GM23338 (cell line): ENCODE data around the gene CYTL1. TPM values are rescaled to one million over a fixed set of nuclear protein-coding genes. Genes with fewer than 3 reads are reported as not detected.
A peak's percentile ranks its signal among the peaks of the same experiment; 100 is the strongest.

ENCODE experiments used
- ATAC-seq: fragments of 200-7000 bp; cut with Tn5 transposase; 3 replicates; pipeline ENCODE4 v1.9.1; 2020
- DNase-seq: peaks from one replicate; pipeline ENCODE4 v3.0.0-alpha.2; 2015; ENCODE audit warnings: low spot score
- H2AFZ ChIP-seq: fragments of 200-600 bp; sonication (generic); 2 replicates; pipeline ENCODE4 v1.8.0; 2016; ENCODE audit warnings: antibody characterized with exemption, mild to moderate bottlenecking, moderate library complexity
- H3F3A ChIP-seq: fragments of 200-600 bp; sonication (generic); replicated peaks from 2 replicates; pipeline ENCODE4 v1.8.0; 2017; ENCODE audit warnings: antibody characterized with exemption, mixed run types, low read depth
- H3K27ac ChIP-seq: fragments of 200-600 bp; sonication (generic); 2 replicates; pipeline ENCODE4 v1.6.1; 2016; ENCODE audit warnings: low read depth
- H3K27me3 ChIP-seq: fragments of 200-600 bp; sonication (generic); 2 replicates; pipeline ENCODE4 v1.8.0; 2016; ENCODE audit warnings: mild to moderate bottlenecking, mixed run types, moderate library complexity; ENCODE audit not compliant: insufficient read depth
- H3K36me3 ChIP-seq: fragments of 200-600 bp; sonication (generic); 2 replicates; pipeline ENCODE4 v1.8.0; 2016; ENCODE audit warnings: mild to moderate bottlenecking; ENCODE audit not compliant: insufficient read depth
- H3K4me1 ChIP-seq: fragments of 200-600 bp; sonication (generic); 2 replicates; pipeline ENCODE4 v1.8.0; 2016; ENCODE audit warnings: mild to moderate bottlenecking, moderate library complexity; ENCODE audit not compliant: insufficient read depth
- H3K4me2 ChIP-seq: fragments of 200-600 bp; sonication (generic); 2 replicates; pipeline ENCODE4 v1.7.1; 2017; ENCODE audit warnings: mixed run types
- H3K4me3 ChIP-seq: fragments of 200-600 bp; sonication (generic); 2 replicates; pipeline ENCODE4 v1.6.1; 2016; ENCODE audit warnings: mixed run types
- H3K79me2 ChIP-seq: fragments of 200-600 bp; sonication (generic); replicated peaks from 2 replicates; pipeline ENCODE4 v1.8.0; 2017; ENCODE audit warnings: mild to moderate bottlenecking; ENCODE audit not compliant: insufficient read depth
- H3K9me2 ChIP-seq: fragments of 200-600 bp; sonication (generic); 2 replicates; pipeline ENCODE4 v1.8.0; 2017; ENCODE audit not compliant: insufficient read depth
- H4K20me1 ChIP-seq: fragments of 200-600 bp; sonication (generic); replicated peaks from 2 replicates; pipeline ENCODE4 v1.8.0; 2017; ENCODE audit warnings: mild to moderate bottlenecking; ENCODE audit not compliant: insufficient read depth
- H3K27ac Mint-ChIP-seq: 2 replicates; pipeline ENCODE4 v1.8.0; 2020; ENCODE audit warnings: inconsistent platforms, mild to moderate bottlenecking, moderate library complexity, mixed read lengths
- H3K27me3 Mint-ChIP-seq: 3 replicates; pipeline ENCODE4 v1.8.0; 2022; ENCODE audit warnings: low read depth, mild to moderate bottlenecking, moderate library complexity, mixed read lengths, inconsistent platforms; ENCODE audit not compliant: insufficient read depth, poor library complexity
- H3K36me3 Mint-ChIP-seq: 3 replicates; pipeline ENCODE4 v1.8.0; 2021; ENCODE audit warnings: low read depth, mild to moderate bottlenecking, inconsistent platforms, moderate library complexity, mixed read lengths
- H3K4me1 Mint-ChIP-seq: 3 replicates; pipeline ENCODE4 v1.8.0; 2020; ENCODE audit warnings: mild to moderate bottlenecking, inconsistent platforms, mixed read lengths
- H3K4me3 Mint-ChIP-seq: 3 replicates; pipeline ENCODE4 v1.8.0; 2021; ENCODE audit warnings: moderate library complexity, mild to moderate bottlenecking, inconsistent platforms, mixed read lengths
- H3K9me3 Mint-ChIP-seq: 3 replicates; pipeline ENCODE4 v1.8.0; 2020; ENCODE audit warnings: moderate library complexity, mild to moderate bottlenecking, inconsistent platforms, mixed read lengths
- CREB1 ChIP-seq: fragments of 250-450 bp; sonication (Bioruptor Pico); IDR thresholded peaks from 2 replicates; pipeline ENCODE4 v1.5.0; 2020; ENCODE audit warnings: low read depth, mild to moderate bottlenecking, moderate library complexity
- JUNB ChIP-seq: IDR thresholded peaks from one replicate; pipeline ENCODE4 v1.6.1; 2016; ENCODE audit warnings: antibody characterized with exemption; ENCODE audit not compliant: unreplicated experiment
- NANOG ChIP-seq: IDR thresholded peaks from 2 replicates; pipeline ENCODE4 v1.6.1; 2016; ENCODE audit warnings: antibody characterized with exemption, borderline replicate concordance
- ZNF114 ChIP-seq: fragments of 250-450 bp; sonication (Bioruptor Pico); IDR thresholded peaks from 2 replicates; pipeline ENCODE4 v1.5.0; 2020; ENCODE audit warnings: mild to moderate bottlenecking, moderate library complexity
- ZNF331 ChIP-seq: fragments of 250-450 bp; sonication (Bioruptor Pico); IDR thresholded peaks from 2 replicates; pipeline ENCODE4 v1.5.0; 2020; ENCODE audit warnings: low read depth, mild to moderate bottlenecking, moderate library complexity
- polyA plus RNA-seq: library from polyadenylated mRNA; unstranded; fragments of >200 nt; fragmentation: Nextera tagmentation; extraction: Ambion mirVana; gene quantifications from 2 replicates; pipeline ENCODE4 v1.2.1, GENCODE V29; 2016
- total RNA-seq: library from RNA; depleted of rRNA; stranded (reverse); fragments of >200 nt; shearing (Covaris generic); gene quantifications from 2 replicates; pipeline ENCODE4 v1.2.3, GENCODE V29; 2014
- TF ChIP-seq, protein P1 (sequence below): IDR thresholded peaks from one replicate; pipeline ENCODE4 v1.6.1; 2018; ENCODE audit warnings: antibody characterized with exemption; ENCODE audit not compliant: unreplicated experiment
- TF ChIP-seq, protein P2 (sequence below), 2 experiments: fragments of 200-600 bp in 1 of 2; sonication (generic) in 1 of 2; conservative IDR thresholded peaks; 2 replicates each; pipeline versions ENCODE4 v1.5.1 to v1.6.1; 2016 to 2017; ENCODE audit warnings: antibody characterized with exemption in 2 of 2, low read depth in 2 of 2, mild to moderate bottlenecking in 2 of 2, moderate library complexity in 1 of 2
- TF ChIP-seq, protein P3 (sequence below): fragments of 250-450 bp; sonication (Bioruptor Pico); IDR thresholded peaks from 2 replicates; pipeline ENCODE4 v1.5.0; 2020; ENCODE audit warnings: mild to moderate bottlenecking, moderate library complexity

The CYTL1 gene
- total and polyA plus RNA-seq, 2 experiments from 2014 or later = 12.6 to 17.6 TPM

DNA sequence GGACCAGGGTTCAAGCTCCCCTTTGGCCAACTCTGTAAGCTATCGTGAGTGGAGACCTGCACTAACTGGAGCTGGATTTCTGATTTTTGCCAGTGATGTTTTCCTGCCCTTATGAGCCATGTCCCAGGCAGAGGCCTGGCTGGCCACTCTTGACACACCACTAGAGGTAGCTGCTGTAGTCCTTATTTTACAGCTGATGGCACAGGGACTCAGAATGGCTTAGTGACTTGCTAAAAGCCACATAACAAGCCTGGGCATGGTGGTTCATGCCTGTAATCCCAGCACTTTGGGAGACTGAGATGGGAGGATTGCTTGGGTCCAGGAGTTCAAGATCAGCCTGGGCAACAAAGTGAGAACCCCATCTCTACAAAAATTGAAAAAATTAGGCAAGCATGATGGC, 33.4 kb downstream of the CYTL1 start:
- Histone ChIP-seq H3K27ac (no peak overlapping the region), H3F3A (no peaks in the 10 kb centered on the region), H3K27me3 (no peaks in the 10 kb centered on the region), H3K79me2 (no peaks in the 10 kb centered on the region), H3K4me3 (no peak overlapping the region), H3K9me2 (no peaks in the 10 kb centered on the region), H4K20me1 (no peaks in the 10 kb centered on the region), H3K36me3 (no peaks in the 10 kb centered on the region), H2AFZ (0 out of 2 replicates have a peak overlapping the region, but pooled peaks have one; percentile 76), H3K4me1 (no peaks in the 10 kb centered on the region), H3K4me2 (no peak overlapping the region)
- no peak overlapping the region for H3K27ac Mint-ChIP-seq
- DNase-seq = peak; percentile 50
- no peaks in the 10 kb centered on the region for H3K9me3 Mint-ChIP-seq
- H3K36me3 Mint-ChIP-seq = no peaks in the 10 kb centered on the region
- H3K4me3 Mint-ChIP-seq = no peak overlapping the region
- peak; percentile 89 for ATAC-seq
- H3K4me1 Mint-ChIP-seq = no peaks in the 10 kb centered on the region; the same call in 2 of the 3 replicates
- TF ChIP-seq, protein P1, sequence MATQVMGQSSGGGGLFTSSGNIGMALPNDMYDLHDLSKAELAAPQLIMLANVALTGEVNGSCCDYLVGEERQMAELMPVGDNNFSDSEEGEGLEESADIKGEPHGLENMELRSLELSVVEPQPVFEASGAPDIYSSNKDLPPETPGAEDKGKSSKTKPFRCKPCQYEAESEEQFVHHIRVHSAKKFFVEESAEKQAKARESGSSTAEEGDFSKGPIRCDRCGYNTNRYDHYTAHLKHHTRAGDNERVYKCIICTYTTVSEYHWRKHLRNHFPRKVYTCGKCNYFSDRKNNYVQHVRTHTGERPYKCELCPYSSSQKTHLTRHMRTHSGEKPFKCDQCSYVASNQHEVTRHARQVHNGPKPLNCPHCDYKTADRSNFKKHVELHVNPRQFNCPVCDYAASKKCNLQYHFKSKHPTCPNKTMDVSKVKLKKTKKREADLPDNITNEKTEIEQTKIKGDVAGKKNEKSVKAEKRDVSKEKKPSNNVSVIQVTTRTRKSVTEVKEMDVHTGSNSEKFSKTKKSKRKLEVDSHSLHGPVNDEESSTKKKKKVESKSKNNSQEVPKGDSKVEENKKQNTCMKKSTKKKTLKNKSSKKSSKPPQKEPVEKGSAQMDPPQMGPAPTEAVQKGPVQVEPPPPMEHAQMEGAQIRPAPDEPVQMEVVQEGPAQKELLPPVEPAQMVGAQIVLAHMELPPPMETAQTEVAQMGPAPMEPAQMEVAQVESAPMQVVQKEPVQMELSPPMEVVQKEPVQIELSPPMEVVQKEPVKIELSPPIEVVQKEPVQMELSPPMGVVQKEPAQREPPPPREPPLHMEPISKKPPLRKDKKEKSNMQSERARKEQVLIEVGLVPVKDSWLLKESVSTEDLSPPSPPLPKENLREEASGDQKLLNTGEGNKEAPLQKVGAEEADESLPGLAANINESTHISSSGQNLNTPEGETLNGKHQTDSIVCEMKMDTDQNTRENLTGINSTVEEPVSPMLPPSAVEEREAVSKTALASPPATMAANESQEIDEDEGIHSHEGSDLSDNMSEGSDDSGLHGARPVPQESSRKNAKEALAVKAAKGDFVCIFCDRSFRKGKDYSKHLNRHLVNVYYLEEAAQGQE = no peak
- TF ChIP-seq, protein P2, sequence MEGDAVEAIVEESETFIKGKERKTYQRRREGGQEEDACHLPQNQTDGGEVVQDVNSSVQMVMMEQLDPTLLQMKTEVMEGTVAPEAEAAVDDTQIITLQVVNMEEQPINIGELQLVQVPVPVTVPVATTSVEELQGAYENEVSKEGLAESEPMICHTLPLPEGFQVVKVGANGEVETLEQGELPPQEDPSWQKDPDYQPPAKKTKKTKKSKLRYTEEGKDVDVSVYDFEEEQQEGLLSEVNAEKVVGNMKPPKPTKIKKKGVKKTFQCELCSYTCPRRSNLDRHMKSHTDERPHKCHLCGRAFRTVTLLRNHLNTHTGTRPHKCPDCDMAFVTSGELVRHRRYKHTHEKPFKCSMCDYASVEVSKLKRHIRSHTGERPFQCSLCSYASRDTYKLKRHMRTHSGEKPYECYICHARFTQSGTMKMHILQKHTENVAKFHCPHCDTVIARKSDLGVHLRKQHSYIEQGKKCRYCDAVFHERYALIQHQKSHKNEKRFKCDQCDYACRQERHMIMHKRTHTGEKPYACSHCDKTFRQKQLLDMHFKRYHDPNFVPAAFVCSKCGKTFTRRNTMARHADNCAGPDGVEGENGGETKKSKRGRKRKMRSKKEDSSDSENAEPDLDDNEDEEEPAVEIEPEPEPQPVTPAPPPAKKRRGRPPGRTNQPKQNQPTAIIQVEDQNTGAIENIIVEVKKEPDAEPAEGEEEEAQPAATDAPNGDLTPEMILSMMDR (conservative IDR thresholded peaks at IDR 0.05; ENCODE audit: low read depth in 2 of 2) = peak; percentile 51 to 67
- no peak for TF ChIP-seq ZNF331
- H3K27me3 Mint-ChIP-seq = peaks cover 2% of the 10 kb centered on the region

DNA sequence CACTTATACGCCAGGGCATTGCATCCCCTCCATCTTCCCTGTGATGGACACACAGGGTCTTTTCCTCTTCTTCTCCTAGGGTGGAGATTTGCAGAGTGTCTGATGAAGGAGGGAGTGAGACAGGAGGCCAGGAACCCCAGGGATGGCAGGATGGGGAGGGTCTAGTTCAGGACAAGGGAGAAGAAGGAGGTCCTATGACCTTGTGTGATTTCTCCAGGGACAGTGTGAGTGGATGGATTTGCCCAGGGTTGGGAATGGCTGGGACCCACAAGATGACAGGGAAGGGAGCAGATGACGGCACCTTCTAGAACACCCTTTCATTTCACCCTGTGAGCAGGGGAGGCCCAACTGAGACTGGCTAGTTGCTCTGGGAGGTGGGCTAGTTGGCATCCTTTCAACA, 34.2 kb downstream of the CYTL1 start:
- Histone ChIP-seq H3K27ac (no peak overlapping the region), H3F3A (no peaks in the 10 kb centered on the region), H4K20me1 (no peaks in the 10 kb centered on the region), H2AFZ (no peak overlapping the region), H3K4me3 (no peak overlapping the region), H3K27me3 (no peaks in the 10 kb centered on the region), H3K4me2 (no peak overlapping the region), H3K36me3 (no peaks in the 10 kb centered on the region), H3K4me1 (no peaks in the 10 kb centered on the region), H3K79me2 (no peaks in the 10 kb centered on the region), H3K9me2 (no peaks in the 10 kb centered on the region)
- H3K36me3 Mint-ChIP-seq = no peaks in the 10 kb centered on the region
- ATAC-seq = no peak
- H3K9me3 Mint-ChIP-seq = peaks cover 2% of the 10 kb centered on the region; the same call in 2 of the 3 replicates
- no peak overlapping the region for H3K4me3 Mint-ChIP-seq
- no peak overlapping the region for H3K27ac Mint-ChIP-seq
- TF ChIP-seq CREB1 (CRISPR knock-in tag) = no peak
- no peak for TF ChIP-seq NANOG
- TF ChIP-seq ZNF114 (CRISPR knock-in tag) = no peak
- no peak for TF ChIP-seq ZNF331
- no peak for TF ChIP-seq JUNB
- TF ChIP-seq, protein P3, sequence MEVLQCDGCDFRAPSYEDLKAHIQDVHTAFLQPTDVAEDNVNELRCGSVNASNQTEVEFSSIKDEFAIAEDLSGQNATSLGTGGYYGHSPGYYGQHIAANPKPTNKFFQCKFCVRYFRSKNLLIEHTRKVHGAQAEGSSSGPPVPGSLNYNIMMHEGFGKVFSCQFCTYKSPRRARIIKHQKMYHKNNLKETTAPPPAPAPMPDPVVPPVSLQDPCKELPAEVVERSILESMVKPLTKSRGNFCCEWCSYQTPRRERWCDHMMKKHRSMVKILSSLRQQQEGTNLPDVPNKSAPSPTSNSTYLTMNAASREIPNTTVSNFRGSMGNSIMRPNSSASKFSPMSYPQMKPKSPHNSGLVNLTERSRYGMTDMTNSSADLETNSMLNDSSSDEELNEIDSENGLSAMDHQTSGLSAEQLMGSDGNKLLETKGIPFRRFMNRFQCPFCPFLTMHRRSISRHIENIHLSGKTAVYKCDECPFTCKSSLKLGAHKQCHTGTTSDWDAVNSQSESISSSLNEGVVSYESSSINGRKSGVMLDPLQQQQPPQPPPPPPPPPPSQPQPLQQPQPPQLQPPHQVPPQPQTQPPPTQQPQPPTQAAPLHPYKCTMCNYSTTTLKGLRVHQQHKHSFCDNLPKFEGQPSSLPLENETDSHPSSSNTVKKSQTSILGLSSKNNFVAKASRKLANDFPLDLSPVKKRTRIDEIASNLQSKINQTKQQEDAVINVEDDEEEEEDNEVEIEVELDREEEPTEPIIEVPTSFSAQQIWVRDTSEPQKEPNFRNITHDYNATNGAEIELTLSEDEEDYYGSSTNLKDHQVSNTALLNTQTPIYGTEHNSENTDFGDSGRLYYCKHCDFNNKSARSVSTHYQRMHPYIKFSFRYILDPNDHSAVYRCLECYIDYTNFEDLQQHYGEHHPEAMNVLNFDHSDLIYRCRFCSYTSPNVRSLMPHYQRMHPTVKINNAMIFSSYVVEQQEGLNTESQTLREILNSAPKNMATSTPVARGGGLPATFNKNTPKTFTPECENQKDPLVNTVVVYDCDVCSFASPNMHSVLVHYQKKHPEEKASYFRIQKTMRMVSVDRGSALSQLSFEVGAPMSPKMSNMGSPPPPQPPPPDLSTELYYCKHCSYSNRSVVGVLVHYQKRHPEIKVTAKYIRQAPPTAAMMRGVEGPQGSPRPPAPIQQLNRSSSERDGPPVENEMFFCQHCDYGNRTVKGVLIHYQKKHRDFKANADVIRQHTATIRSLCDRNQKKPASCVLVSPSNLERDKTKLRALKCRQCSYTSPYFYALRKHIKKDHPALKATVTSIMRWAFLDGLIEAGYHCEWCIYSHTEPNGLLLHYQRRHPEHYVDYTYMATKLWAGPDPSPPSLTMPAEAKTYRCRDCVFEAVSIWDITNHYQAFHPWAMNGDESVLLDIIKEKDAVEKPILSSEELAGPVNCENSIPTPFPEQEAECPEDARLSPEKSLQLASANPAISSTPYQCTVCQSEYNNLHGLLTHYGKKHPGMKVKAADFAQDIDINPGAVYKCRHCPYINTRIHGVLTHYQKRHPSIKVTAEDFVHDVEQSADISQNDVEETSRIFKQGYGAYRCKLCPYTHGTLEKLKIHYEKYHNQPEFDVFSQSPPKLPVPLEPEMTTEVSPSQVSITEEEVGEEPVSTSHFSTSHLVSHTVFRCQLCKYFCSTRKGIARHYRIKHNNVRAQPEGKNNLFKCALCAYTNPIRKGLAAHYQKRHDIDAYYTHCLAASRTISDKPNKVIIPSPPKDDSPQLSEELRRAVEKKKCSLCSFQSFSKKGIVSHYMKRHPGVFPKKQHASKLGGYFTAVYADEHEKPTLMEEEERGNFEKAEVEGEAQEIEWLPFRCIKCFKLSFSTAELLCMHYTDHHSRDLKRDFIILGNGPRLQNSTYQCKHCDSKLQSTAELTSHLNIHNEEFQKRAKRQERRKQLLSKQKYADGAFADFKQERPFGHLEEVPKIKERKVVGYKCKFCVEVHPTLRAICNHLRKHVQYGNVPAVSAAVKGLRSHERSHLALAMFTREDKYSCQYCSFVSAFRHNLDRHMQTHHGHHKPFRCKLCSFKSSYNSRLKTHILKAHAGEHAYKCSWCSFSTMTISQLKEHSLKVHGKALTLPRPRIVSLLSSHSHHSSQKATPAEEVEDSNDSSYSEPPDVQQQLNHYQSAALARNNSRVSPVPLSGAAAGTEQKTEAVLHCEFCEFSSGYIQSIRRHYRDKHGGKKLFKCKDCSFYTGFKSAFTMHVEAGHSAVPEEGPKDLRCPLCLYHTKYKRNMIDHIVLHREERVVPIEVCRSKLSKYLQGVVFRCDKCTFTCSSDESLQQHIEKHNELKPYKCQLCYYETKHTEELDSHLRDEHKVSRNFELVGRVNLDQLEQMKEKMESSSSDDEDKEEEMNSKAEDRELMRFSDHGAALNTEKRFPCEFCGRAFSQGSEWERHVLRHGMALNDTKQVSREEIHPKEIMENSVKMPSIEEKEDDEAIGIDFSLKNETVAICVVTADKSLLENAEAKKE (CRISPR knock-in tag) = no peak
- H3K27me3 Mint-ChIP-seq = peaks cover 2% of the 10 kb centered on the region
- no peak for DNase-seq
- H3K4me1 Mint-ChIP-seq = no peaks in the 10 kb centered on the region; the same call in 2 of the 3 replicates
